HG03095 (cell line): ENCODE measurements around the gene SGF29.
"Not testable (repeated sequence)": the region's sequence is repeated elsewhere in the genome, so short reads cannot be mapped to it uniquely, and the experiment has no call there.

Experiments
- ATAC-seq: cut with Tn5 transposase; IDR thresholded peaks from one replicate; pipeline ENCODE4 v1.9.1; 2021; ENCODE audit warnings: moderate library complexity; ENCODE audit not compliant: unreplicated experiment

Gene SGF29

GRCh38 chr16:28553776-28554633 lies at the start of gene SGF29:
Gene SGF29 (plus strand): TSS chr16:28553920. CDS start chr16:28581070, 27,150 bp downstream.
- peak; percentile 65 for ATAC-seq

GRCh38 chr16:28504707-28505404 lies 48.9 kb upstream of the SGF29 start:
- ATAC-seq = no peak

GRCh38 chr16:28505489-28506137 lies 48.1 kb upstream of the SGF29 start:
- no peak for ATAC-seq

GRCh38 chr16:28511031-28511430 lies 42.7 kb upstream of the SGF29 start:
- ATAC-seq = no peak

- ATAC-seq = no peak
Measured at GRCh38 chr16:28511801-28512789, 41.6 kb upstream of the SGF29 start.

- no peak for ATAC-seq
Measured at GRCh38 chr16:28513484-28514181, 40.1 kb upstream of the SGF29 start.

- ATAC-seq = no peak
Measured at GRCh38 chr16:28514246-28514645, 39.5 kb upstream of the SGF29 start.

- ATAC-seq = no peak
Measured at GRCh38 chr16:28520672-28521071, 33.0 kb upstream of the SGF29 start.

GRCh38 chr16:28521436-28521835 lies 32.3 kb upstream of the SGF29 start:
- ATAC-seq = no peak

- ATAC-seq = no peak
Measured at GRCh38 chr16:28522792-28523191, 30.9 kb upstream of the SGF29 start.

GRCh38 chr16:28524681-28525171 lies 29.0 kb upstream of the SGF29 start:
- no peak for ATAC-seq

- no peak for ATAC-seq
Measured at GRCh38 chr16:28526201-28527099, 27.3 kb upstream of the SGF29 start.

GRCh38 chr16:28527100-28527785 lies 26.5 kb upstream of the SGF29 start:
- not testable (repeated sequence) for ATAC-seq

- ATAC-seq = no peak
Measured at GRCh38 chr16:28527985-28528384, 25.7 kb upstream of the SGF29 start.

- no peak for ATAC-seq
Measured at GRCh38 chr16:28528463-28528867, 25.3 kb upstream of the SGF29 start.

GRCh38 chr16:28529124-28529523 lies 24.6 kb upstream of the SGF29 start:
- no peak for ATAC-seq

- ATAC-seq = no peak
Measured at GRCh38 chr16:28531777-28532744, 21.7 kb upstream of the SGF29 start.
